ENCODE data around the gene MICAL3.
A peak's percentile ranks its signal among the peaks of the same experiment; 100 is the strongest.

The MICAL3 gene

GRCh38 chr22:17876306-17876831 is 148.0 kb downstream of the MICAL3 start:
- Histone ChIP-seq H3K4me2 (ENCODE audit: low read length) (no peak overlapping the region), H3K27me3 (ENCODE audit: low read depth, low read length) (no peaks in the 10 kb centered on the region), H4K20me1 (ENCODE audit: insufficient read depth, low read length) (peaks cover 26% of the 10 kb centered on the region)

GRCh38 chr22:17875631-17876030 is 148.7 kb downstream of the MICAL3 start:
- no peak for TF ChIP-seq EZH2phosphoT487 (IDR thresholded peaks at IDR 0.05; ENCODE audit: low read depth)
- TF ChIP-seq CTCF (IDR thresholded peaks at IDR 0.05; ENCODE audit: low read depth, low read length) = no peak
- Histone ChIP-seq H3K4me3 (ENCODE audit: low read length) (no peak overlapping the region), H3K79me2 (ENCODE audit: low read length) (peaks cover 7% of the 10 kb centered on the region; the same call in 1 of the 2 replicates), H3K4me1 (ENCODE audit: low read length) (no peaks in the 10 kb centered on the region), H2AFZ (ENCODE audit: low read depth, low read length) (no peak overlapping the region), H4K20me1 (ENCODE audit: insufficient read depth, low read length) (peaks cover 26% of the 10 kb centered on the region), H3K27me3 (ENCODE audit: low read depth, low read length) (no peaks in the 10 kb centered on the region), H3K9ac (ENCODE audit: low read length) (no peak overlapping the region), H3K27ac (ENCODE audit: low read length) (no peak overlapping the region), H3K4me2 (ENCODE audit: low read length) (no peak overlapping the region), H3K9me3 (ENCODE audit: insufficient read depth, low read length) (no peaks in the 10 kb centered on the region), H3K36me3 (replicated peaks; ENCODE audit: low read depth, low read length) (peaks cover 70% of the 10 kb centered on the region)

More at GRCh38 chr22:17876306-17876831, 148.0 kb downstream of the MICAL3 start:
- TF ChIP-seq CTCF (IDR thresholded peaks at IDR 0.05; ENCODE audit: low read depth, low read length) (peak; percentile 19; the same call in 1 of the 2 replicates), EZH2phosphoT487 (IDR thresholded peaks at IDR 0.05; ENCODE audit: low read depth) (no peak)
- no peak overlapping the region for H3K27ac ChIP-seq (ENCODE audit: low read length)
- H3K79me2 ChIP-seq (ENCODE audit: low read length) = peaks cover 7% of the 10 kb centered on the region; the same call in 1 of the 2 replicates
- H3K4me3 ChIP-seq (ENCODE audit: low read length) = no peak overlapping the region
- no peaks in the 10 kb centered on the region for H3K4me1 ChIP-seq (ENCODE audit: low read length)
- H2AFZ ChIP-seq (ENCODE audit: low read depth, low read length) = no peak overlapping the region
- H3K9ac ChIP-seq (ENCODE audit: low read length) = no peak overlapping the region
- no peaks in the 10 kb centered on the region for H3K9me3 ChIP-seq (ENCODE audit: insufficient read depth, low read length)
- peaks cover 70% of the 10 kb centered on the region for H3K36me3 ChIP-seq (replicated peaks; ENCODE audit: low read depth, low read length)

GRCh38 chr22:17875156-17875555 is 149.2 kb downstream of the MICAL3 start:
- no peak overlapping the region for H3K4me3 ChIP-seq (ENCODE audit: low read length)
- peaks cover 26% of the 10 kb centered on the region for H4K20me1 ChIP-seq (ENCODE audit: insufficient read depth, low read length)
- no peaks in the 10 kb centered on the region for H3K27me3 ChIP-seq (ENCODE audit: low read depth, low read length)
- no peak overlapping the region for H3K9ac ChIP-seq (ENCODE audit: low read length)
- no peak overlapping the region for H3K27ac ChIP-seq (ENCODE audit: low read length)
- H3K4me2 ChIP-seq (ENCODE audit: low read length) = no peak overlapping the region
- no peak overlapping the region for H2AFZ ChIP-seq (ENCODE audit: low read depth, low read length)
- peaks cover 70% of the 10 kb centered on the region for H3K36me3 ChIP-seq (replicated peaks; ENCODE audit: low read depth, low read length)
- no peak for TF ChIP-seq EZH2phosphoT487 (IDR thresholded peaks at IDR 0.05; ENCODE audit: low read depth)
- TF ChIP-seq CTCF (IDR thresholded peaks at IDR 0.05; ENCODE audit: low read depth, low read length) = no peak
- H3K79me2 ChIP-seq (ENCODE audit: low read length) = peaks cover 7% of the 10 kb centered on the region; the same call in 1 of the 2 replicates
- H3K9me3 ChIP-seq (ENCODE audit: insufficient read depth, low read length) = no peaks in the 10 kb centered on the region
- H3K4me1 ChIP-seq (ENCODE audit: low read length) = no peaks in the 10 kb centered on the region

- H3K36me3 ChIP-seq (replicated peaks; ENCODE audit: low read depth, low read length) = peaks cover 70% of the 10 kb centered on the region
- no peak overlapping the region for H3K4me3 ChIP-seq (ENCODE audit: low read length)
- no peaks in the 10 kb centered on the region for H3K27me3 ChIP-seq (ENCODE audit: low read depth, low read length)
- H2AFZ ChIP-seq (ENCODE audit: low read depth, low read length) = no peak overlapping the region
- H4K20me1 ChIP-seq (ENCODE audit: insufficient read depth, low read length) = peaks cover 26% of the 10 kb centered on the region
- no peak overlapping the region for H3K27ac ChIP-seq (ENCODE audit: low read length)
- TF ChIP-seq EZH2phosphoT487 (IDR thresholded peaks at IDR 0.05; ENCODE audit: low read depth) (no peak), CTCF (IDR thresholded peaks at IDR 0.05; ENCODE audit: low read depth, low read length) (no peak)
- H3K79me2 ChIP-seq (ENCODE audit: low read length) = peaks cover 7% of the 10 kb centered on the region; the same call in 1 of the 2 replicates
- H3K9me3 ChIP-seq (ENCODE audit: insufficient read depth, low read length) = no peaks in the 10 kb centered on the region
- H3K9ac ChIP-seq (ENCODE audit: low read length) = no peak overlapping the region
- no peaks in the 10 kb centered on the region for H3K4me1 ChIP-seq (ENCODE audit: low read length)
- H3K4me2 ChIP-seq (ENCODE audit: low read length) = no peak overlapping the region
These were observed 150.0 kb downstream of the MICAL3 start for GRCh38 chr22:17874231-17874905.

Data from OCI-LY3 (cell line).